Articular chondrocyte of knee joint (primary cell): ENCODE data around the gene OTULINL. TPM values are rescaled to one million over a fixed set of nuclear protein-coding genes. Genes with fewer than 3 reads are reported as not detected.

Experiments used
- total RNA-seq: library from RNA; depleted of rRNA; stranded (reverse); fragments of >200 nt; gene quantifications from 2 replicates; pipeline ENCODE4 v1.2.3, GENCODE V29; 2012

Gene OTULINL
- 0.13 and 0.22 TPM in 2 replicates for total RNA-seq

DNA sequence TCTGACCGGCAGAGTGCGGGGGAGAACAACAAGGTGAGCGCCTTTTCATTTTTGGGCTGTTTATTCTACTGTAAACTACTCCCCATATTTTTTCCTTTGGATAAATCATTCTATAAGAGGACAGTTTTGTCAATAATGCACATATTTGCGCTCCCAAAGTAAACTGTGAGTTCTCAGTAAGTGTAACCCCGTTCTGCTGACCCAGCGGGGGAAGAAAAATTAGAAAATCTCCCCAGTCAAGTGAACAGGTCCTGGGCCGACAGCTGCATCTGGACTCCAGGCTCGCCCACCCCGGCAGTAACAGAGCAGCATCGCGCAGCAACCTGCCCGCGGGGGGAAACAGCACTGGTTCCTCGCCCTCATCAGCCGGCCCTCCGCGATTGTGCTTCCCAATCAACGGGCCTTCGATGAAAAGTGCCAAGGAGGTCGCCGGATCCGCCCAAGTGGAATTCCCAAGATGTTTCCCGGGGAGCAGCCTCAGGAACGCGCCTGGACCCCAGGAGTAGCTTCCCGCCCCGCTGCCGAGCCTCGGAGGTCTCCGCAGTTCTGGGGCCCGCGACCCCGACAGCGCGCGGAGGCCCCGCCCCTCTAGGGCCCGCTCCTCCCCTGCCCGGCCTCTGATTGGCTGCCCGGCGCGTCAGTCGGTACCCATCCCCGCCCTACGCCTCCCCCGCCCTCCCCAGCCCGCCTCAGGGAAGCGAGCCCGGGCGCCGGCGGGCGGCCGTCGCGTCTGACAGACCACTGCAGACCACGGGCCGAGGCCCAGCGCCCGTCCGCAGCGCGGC lies at the start of gene OTULINL:
Gene OTULINL (plus strand): TSS at position 687 of the 785 bp plus-strand sequence. CDS start 103 bp downstream, outside the sequence.

Other genes starting within 250 kb of the OTULINL start
- gene OTULIN, start 82.9 kb downstream of the OTULINL start, total RNA-seq = 23.4 and 28.1 TPM in 2 replicates